ENCODE results near the gene SLC35E1.
"Not testable (repeated sequence)": the region's sequence is repeated elsewhere in the genome, so short reads cannot be mapped to it uniquely, and the experiment has no call there.

The SLC35E1 gene

DNA sequence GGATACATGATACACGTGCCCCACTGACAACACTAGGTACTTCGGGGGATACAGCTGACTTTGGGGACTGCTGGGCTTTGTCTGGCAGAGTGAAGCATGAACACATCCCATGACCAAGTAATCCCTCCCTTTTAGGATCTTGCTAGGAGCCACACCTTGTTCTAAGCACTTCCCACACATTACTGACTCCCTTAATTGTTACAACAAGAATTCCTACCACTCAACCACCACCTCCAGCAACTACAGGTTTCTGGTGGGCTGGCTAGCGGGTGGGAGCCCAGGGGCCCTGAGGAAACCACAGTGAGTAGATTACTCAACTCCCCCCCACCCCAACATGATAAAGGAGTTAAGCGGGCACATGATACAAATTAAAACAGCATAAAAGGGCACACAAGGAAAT is 7.2 kb upstream of the SLC35E1 start:
- DNase-seq: no peak

DNA sequence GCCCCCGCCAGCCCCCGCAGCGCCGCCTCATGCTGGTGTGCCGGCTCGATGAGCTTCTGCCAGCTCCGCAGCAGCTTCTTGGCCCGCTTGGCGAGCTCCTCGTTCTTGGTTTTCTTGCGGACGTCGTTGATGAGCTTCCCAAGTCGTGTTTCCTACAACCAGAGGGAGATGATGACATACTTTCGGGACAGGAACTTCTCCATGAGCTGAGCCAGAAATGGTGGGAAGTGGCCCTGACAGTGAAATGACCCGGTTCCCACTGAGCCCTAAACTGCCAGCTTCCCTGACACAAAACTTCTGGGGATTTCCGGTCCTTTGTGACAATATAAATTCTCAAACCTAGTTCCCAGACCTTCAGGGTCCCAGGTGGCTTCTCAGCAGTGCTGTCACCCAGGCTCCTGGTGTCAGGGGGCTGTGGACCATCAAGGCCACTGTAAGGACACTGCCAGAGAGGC is 5.3 kb upstream of the SLC35E1 start:
- no peak for DNase-seq

DNA sequence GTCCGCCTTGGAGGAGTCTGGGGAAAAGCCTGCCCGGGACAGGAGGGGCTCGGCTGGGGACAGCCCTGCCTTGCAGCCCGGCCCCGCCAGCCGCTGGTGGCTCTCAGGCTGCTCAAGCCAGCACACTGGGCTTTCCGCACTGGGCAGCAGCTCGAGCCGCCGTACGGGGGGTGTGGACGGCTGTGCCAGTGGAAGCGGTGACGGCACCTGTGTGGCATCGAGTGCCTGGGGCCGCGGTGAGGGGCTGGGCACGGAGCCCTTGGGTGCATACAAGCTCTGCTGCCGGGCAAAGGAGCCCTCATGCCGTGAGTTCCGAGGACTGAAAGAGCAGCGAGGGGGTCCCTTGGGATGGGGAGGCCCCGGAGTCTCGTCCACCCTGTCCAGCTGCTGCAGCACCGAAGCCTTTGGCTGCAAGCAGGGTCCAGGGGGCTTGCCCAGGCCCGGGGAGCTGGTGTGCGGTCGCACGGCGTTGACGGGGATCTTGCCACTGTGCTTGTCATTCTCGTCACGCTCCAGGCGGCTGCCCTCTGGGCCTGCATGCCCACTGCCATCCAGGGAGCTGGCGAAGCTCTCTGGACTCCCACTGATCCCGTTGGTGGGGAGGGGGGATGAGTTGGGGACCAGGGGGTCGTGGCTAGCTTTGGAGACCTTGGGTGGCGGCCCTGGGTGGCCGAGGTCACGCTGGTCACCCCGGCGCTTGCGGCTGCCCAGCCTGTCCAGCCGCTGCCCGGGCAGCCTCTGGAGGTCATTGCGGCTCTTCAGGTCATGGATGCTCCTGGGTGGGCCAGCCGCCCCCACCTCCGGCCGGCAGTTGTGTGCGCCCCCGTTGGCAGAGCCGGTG is 4.7 kb upstream of the SLC35E1 start:
- DNase-seq: no peak

DNA sequence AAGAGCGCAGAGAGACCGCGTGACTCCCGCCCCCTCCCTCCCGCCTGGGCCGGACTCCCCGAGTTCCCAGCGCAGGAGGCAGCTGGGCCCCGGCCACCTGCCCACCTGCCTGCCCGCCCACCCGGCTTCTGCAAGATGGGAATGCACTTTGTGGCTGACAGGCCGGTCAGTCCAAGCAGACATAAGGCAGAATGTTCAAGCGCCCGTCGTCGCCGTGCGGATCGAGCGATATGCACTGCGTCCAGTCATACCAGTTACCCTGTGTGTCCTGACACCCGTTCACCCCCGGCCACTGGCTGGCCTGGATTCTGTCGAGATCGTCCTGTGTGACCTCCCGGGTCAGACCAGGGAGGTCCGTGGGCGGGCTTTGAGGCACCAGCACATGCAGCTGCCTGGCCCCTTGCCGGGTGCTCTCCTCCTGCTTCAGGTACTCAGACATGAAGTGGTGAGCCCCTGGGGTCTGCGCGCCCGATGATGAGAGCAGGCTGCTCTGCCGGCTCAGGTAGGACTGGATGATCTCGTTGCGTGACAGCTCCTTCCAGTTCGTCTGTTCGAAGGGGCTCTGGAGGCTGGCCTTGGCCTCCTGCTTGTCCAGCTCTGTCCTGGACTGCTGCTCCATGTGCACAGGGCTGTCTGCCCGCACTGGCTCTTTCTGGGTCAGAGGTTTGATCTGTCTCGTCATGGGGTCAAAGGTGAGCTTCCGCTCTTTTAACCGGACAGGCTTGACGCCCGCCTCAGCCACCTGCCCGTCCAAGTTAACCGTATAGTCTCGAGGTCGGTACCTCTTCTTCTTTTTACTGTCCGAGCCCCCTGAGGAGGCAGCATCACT is 3.9 kb upstream of the SLC35E1 start:
- no peak for DNase-seq

DNA sequence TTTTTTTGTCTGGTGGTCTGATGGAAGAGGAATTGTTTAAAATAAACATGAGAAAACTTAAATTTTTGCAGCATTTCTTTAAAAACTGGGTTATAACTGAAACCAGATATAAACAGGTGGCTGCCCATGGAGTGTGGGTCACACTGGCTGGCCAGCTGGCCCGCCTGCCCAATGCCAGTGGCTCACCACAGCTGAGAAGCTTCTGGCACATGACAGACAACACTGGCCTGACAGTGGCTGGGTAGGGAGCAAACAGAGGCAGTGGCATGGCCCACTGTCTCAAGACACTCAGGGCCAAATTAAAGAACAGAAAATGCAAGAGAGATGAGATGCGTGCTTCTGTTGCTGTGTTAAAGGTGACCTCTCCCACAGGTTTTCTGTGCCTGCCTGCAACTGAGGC is 3.1 kb upstream of the SLC35E1 start:
- no peak for DNase-seq

DNA sequence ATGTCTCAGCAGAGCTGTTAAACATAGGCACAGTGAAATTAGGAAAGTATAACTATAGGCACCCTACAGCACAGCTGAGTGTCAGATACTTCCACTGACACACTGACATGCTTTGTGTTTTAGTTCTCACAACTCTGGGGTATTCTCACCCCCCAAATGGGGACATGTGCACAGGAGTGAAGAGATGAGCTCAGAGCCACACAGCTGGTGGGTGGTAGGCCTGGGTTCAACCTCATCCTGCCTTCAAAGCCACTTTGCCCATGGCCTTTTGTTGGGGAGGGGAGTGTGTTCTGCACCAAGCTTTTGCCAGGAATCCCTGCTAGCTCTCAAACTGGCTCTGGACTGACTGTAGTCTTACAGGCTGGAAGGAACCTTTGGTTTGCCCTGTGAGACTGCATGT is 1.7 kb upstream of the SLC35E1 start:
- no peak for DNase-seq

DNA sequence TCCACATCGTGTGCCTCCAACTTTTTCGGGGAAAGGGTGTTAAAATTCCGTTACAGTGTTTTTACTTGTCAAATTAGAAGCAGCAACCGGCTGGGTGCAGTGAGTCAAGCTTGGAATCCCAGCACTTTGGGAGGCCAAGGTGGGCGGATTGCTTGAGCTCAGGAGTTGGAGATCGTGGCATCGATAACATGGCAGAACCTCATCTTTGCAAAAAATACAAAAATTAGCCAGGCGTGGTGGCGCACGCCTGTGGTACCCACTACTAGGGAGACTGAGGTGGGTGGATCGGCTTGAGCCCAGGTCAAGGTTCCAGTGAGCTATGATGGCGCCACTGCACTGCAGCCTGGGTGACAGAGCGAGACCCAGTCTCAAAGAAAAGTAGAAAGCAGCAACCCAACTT is 1.1 kb upstream of the SLC35E1 start:
- no peak for DNase-seq

DNA sequence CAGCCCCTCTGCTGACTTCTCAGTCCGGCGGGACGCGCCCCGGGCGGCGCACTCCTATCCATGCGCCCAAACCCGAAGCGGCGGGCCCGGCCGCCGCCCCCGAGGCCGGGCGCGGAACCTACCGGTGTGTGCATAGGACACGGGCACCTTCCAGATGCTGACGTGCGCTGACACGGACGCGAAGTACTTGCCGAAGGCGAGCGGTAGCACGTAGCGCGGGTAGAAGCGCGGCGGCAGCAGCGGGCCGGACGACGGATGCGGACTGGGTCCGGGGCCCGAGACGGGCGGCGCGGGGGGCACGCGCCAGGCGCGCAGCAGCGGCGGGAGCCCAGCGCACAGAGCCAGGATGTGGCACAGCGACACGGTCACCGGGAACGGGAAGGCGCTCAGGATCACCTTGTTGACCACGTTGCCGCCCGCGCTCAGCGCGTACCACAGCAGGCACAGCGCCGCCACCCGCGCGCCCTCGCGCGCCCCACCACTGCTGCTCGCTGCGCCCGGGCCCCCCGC is 338 bp downstream of the SLC35E1 start:
- DNase-seq: peak in 1 of 2 experiments; percentile 55

DNA sequence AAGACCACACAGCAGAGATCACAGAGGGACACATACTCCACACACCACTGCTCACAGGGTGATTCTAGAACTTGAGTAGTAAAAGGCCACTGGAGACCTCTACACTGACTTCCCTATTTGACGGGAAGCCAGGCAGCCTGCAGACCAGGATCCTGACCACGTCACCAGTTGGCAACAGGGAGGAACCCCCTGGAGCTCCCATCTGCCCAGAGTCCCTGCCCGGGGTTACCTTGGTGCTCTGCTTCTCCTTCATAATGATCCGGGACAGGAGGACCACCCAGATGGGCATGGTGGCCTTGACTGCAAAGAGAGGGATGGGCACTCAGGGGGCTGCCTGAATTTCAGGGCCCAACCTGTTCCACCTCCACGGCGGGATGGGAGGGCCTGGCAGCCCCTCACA is 932 bp downstream of the SLC35E1 start:
- no peak for DNase-seq

DNA sequence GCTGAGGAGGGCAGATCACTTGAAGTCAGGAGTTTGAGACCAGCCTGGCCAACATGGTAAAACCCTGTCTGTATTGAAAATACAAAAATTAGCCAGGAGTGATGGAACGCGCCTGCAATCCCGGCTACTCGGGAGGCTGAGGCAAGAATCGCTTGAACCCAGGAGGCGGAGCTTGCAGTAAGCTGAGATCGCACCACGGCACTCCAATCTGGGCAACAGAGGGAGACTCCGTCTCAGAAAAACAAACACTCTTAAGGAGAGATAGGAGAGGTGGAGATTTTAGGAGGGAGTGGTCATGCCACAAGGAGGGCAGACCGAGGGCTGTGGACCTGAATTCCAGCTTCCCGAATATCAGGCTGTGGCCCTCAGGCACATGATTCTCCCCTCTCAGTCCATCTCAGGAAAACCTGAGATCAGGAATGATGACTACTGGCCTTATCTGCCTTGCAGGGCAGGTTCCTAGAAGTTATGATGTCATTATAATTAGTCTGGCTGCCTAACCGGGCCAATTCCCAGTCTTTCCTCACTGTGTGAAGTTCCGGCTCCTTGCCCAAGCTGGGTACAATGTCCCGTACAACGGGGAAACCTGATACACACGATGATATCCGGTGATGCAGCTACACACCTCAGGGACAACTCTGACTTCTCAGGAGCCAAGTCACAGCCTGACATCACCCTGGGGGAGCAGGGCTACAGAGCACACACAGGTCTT is 2.5 kb downstream of the SLC35E1 start:
- DNase-seq: no peak

DNA sequence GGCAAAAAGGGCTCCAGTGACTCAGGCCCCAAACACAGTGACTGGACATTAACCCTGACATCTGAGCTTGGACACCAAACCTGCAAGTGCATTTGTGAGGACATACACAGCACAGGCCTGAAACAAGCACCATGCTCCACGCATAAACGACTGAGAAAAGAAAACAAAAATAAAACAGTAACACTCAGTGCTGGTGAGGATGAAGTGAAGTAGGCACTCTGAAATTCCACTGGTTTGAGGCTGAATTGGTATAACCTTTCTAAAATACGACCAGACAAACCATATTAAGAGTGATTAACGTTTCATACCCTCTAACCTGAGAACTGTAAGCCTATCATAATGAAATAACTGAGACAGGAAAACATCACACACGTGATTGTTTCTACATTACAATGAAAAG is 5.5 kb downstream of the SLC35E1 start:
- no peak for DNase-seq

DNA sequence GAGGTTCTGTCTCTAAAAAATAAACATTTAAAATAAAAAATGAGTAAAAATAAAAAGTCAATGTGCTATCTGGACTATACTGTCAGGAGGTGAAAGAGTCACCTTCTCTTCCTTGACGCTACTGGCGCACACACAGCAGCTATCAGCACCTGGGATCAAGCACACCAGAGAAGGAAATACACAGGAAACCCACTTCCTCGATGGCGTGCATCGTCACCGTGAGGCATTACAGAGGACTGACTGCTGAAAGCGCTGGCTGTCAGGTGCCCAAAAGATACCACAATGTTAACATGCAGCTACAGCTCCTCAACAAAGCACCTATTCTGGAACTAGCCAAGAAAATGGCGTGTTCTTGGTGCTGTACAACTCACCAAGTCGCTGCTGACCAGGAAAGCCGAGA is 6.1 kb downstream of the SLC35E1 start:
- peak; percentile 65 to 70 for DNase-seq

DNA sequence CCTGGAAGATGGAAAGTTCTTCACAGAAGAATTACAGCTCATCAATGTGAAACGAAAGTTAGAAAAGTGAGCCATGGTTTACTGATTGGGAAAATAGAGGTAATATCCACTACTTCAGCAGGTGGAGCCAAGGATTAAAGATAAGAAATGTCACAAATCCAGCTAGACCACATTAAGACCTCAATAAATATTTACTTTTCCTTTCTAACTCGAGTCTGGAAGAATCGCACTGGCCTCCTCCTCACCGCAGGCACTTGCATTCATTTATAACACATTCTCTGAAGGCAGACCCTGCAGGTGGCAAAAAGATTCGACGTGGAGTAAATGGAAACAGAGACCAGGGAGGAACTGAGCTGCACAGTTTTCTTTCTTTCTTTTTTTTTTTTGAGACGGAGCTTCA is 7.4 kb downstream of the SLC35E1 start:
- DNase-seq: no peak

DNA sequence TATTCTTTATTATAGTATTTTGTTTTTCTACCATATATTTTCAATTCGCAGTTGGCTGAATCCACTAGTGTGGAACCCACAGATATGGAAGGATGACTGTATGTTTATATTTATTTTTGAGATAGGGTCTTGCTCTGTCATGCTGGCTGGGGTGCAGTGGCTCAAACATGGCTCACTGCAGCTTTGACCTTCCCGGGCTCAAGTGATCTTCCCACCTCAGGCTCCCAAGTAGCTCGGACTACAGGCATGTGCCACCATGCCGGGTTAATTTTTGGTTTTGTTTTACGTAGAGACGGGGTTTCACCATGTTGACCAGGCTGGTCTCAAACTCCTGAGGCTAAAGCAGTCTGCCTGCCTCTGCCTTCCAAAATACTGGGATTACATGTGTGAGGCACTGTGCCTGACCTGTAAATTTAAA is 9.6 kb downstream of the SLC35E1 start:
- no peak for DNase-seq

DNA sequence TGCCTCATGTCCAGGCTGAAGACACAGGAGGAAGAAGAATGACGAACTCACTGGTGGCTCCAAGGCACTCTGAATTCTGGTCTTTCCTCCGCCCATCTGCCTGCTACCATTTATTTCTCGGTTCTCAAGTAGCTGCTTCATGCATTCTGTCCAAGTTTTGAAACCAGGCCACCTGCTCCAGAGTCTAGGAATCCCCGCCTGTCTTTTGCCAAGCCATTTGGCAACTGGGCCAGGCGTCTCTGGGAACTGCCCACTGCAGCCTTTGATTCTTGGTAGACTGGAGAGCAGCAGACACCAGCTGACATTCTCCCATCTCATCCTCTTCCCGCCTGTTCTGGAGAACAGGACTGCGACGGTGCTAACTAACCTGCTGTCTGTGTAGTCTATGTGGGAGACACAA is 10.8 kb downstream of the SLC35E1 start:
- DNase-seq: no peak

DNA sequence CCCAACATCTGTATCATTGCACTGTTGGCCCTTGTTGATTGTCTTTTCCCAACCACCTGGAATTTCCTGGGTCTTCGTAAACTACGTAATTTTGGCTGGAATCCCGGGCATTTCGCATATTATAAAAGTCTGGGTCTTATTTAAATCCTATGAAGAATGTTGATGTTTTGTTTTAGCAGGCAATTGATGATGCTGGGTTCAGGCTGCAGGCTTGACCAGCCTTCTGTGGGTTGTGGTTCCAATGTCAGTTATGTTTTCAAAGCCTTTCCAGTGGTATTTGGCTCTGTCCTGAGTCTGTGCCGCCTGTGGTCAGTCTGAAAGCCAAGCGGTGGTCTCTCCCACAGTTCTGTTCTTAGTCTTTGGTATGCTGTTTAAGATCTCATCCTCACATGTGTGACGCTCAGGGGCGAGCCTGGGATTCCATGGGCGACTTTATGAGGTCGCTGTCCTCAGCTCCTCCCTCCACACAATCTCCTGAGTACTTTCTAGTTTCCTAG is 12.4 kb downstream of the SLC35E1 start:
- DNase-seq: no peak

DNA sequence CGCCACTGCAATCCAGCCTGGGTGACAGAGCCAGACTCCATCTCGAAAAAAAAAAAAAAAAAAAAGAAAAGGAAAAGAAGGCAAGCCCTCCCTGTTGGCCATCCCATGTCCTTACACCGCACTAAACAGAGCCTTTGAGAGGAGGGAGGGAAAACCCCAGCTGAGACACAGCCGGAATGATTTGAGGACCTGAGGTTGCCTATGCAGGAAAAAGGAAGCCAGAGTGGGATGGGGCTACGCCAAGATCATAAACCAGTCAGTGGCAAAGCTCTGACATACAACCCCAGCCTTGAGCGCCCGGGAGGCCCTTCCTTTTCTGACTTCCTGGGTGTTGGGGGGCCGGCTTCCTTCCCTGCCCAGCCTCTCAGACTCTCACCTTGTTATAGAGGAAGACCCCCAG is 17.4 kb downstream of the SLC35E1 start:
- DNase-seq: no peak

DNA sequence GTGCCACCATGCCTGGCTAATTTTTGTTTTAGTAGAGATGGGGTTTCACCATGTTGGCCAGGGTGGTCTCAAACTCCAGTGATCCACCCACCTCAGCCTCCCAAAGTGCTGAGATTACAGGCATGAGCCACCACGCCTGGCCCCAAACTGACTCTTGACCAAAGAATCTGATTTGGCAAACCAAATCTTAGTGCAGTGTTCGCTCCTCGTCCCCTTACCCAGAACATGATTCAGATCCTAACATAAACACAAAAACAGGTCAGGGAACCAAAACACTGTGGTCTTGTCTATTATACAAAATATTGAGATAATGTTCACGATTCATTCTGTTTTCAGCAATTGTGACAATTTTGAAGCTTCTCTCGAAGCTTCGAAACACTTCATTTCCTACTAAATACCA is 20.3 kb downstream of the SLC35E1 start:
- not testable (repeated sequence) for DNase-seq

DNA sequence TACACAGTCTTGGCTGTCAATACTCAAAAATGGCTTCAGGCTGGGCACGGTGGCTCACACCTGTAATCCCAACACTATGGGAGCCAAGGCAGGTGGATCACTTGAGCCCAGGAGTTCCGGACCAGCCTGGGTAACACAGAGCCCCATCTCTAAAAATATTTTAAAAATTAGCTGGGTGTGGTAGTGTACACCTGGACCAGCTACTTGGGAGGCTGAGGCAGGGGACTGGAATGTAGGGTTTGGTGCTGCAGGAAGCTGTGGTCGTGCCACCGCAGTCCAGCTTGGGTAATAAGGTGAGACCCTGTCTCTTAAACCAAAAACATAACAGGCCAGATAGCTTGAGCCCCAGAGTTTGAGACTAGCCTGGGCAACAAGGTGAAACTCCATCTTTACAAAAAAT is 23.3 kb downstream of the SLC35E1 start:
- DNase-seq: no peak

DNA sequence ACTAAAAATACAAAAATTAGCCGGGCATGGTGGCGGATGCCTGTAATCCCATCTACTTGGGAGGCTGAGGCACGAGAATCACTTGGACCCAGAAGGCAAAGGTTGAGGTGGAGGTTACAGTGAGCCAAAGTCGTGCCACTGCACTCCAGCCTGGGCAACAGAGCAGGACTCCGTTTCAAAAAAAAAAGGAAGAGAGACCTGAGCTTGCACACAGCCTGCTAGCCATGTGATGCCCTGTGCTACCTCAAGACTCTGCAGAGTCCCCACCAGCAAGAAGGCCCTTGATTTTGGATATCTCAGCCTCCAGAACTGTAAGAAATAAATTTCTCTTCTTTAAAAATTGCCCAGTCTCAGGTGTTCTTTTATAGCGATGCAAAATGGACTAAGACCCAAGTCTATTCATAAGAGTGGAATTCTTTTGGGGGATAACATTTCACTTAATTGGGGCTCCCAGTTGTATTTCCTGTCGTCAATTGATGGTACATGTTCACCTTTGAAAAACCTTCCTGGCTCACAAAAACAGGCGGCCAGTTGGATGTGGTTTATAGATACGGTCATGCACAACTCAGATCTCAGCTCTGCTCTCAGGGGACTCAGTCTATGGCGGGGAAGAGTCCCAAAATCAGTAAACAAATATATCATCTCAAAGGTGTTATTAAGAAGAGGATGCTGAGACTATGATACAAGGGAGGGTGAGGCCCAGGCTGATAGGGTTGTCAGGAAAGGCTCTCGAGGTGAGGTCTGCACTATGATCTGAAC is 27.6 kb downstream of the SLC35E1 start:
- no peak for DNase-seq

DNA sequence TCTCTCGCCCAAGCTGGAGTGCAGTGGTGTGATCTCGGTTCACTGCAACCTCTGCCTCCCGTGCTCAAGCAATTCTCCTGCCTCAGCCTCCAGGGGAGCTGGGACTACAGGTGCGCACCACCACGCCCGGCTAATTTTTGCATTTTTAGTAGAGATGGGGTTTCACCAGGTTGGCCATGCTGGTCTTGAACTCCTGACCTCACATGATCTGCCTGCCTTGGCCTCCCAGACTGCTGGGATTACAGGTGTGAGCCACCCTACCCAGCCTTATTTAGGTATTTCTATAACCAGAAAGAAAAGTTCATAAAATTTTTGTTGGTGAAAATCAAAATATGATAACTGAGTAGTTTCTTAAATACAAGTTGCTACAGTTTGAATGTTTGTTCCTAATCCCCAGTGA is 28.5 kb downstream of the SLC35E1 start:
- not testable (repeated sequence) for DNase-seq

DNA sequence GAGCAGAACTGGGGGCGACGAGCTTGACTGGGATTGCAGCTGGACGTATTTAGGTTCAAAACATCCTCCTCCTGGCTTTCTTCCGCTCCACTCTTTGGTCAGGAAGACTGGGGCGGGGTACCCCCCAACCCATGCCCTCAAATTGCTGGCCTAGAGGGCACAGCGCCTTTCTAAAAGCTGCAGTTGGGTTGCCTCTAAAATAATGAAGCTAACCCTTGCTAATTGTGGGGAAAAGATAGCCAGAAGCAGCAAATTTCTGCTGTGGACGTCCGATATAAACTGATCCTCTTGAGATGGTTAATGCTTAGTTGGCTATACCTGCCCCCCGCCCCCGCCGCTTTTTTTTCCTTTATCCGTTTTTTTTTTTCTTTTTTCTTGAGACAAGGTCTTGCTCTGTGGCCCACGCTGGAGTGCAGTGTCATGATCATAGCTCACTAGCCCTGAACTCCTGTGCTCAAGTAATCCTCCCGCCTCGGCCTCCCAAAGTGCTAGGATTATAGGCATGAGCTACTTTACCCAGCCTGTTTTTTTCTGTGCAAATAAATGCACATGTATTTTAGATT is 29.2 kb downstream of the SLC35E1 start:
- DNase-seq: no peak
